HG03460 (cell line): Measurements from ENCODE around the gene PRICKLE2.

Experiments
- ATAC-seq: cut with Tn5 transposase; IDR thresholded peaks from one replicate; pipeline ENCODE4 v1.9.1; 2021; ENCODE audit not compliant: unreplicated experiment

PRICKLE2 gene

GRCh38 chr3:64254443-64254842 lies 29.2 kb upstream of the PRICKLE2 start:
- no peak for ATAC-seq

GRCh38 chr3:64253689-64254088 lies 28.4 kb upstream of the PRICKLE2 start:
- no peak for ATAC-seq

- no peak for ATAC-seq
These were observed 25.8 kb upstream of the PRICKLE2 start for GRCh38 chr3:64251019-64251418.

GRCh38 chr3:64247991-64248646 lies 22.9 kb upstream of the PRICKLE2 start:
- no peak for ATAC-seq

- ATAC-seq = no peak
These were observed 19.0 kb upstream of the PRICKLE2 start for GRCh38 chr3:64244011-64244942.

- ATAC-seq = no peak
These were observed 17.2 kb upstream of the PRICKLE2 start for GRCh38 chr3:64242435-64242834.

- ATAC-seq = no peak
These were observed 15.7 kb upstream of the PRICKLE2 start for GRCh38 chr3:64240959-64241358.

GRCh38 chr3:64240396-64240795 lies 15.1 kb upstream of the PRICKLE2 start:
- ATAC-seq = no peak

- no peak for ATAC-seq
These were observed 14.6 kb upstream of the PRICKLE2 start for GRCh38 chr3:64239841-64240240.

- ATAC-seq = no peak
These were observed 13.9 kb upstream of the PRICKLE2 start for GRCh38 chr3:64238971-64239667.

GRCh38 chr3:64237083-64237482 lies 11.8 kb upstream of the PRICKLE2 start:
- ATAC-seq = no peak

GRCh38 chr3:64235605-64236004 lies 10.3 kb upstream of the PRICKLE2 start:
- no peak for ATAC-seq

- ATAC-seq = no peak
These were observed 9.3 kb upstream of the PRICKLE2 start for GRCh38 chr3:64234571-64234970.

- no peak for ATAC-seq
These were observed 7.6 kb upstream of the PRICKLE2 start for GRCh38 chr3:64232821-64233220.

GRCh38 chr3:64229903-64230302 lies 4.6 kb upstream of the PRICKLE2 start:
- no peak for ATAC-seq

- ATAC-seq = no peak
These were observed 2.8 kb upstream of the PRICKLE2 start for GRCh38 chr3:64228110-64228509.

- no peak for ATAC-seq
These were observed 1.5 kb upstream of the PRICKLE2 start for GRCh38 chr3:64226730-64227129.

GRCh38 chr3:64225695-64226499 lies 631 bp upstream of the PRICKLE2 start:
- no peak for ATAC-seq

- no peak for ATAC-seq
These were observed 1.2 kb downstream of the PRICKLE2 start for GRCh38 chr3:64223791-64224745.
